GM19395 (cell line): ENCODE results near the gene GRID1.

ENCODE experiments used
- ATAC-seq: cut with Tn5 transposase; IDR thresholded peaks from one replicate; pipeline ENCODE4 v1.9.1; 2021; ENCODE audit warnings: mild to moderate bottlenecking, moderate library complexity; ENCODE audit not compliant: unreplicated experiment

Gene GRID1

DNA sequence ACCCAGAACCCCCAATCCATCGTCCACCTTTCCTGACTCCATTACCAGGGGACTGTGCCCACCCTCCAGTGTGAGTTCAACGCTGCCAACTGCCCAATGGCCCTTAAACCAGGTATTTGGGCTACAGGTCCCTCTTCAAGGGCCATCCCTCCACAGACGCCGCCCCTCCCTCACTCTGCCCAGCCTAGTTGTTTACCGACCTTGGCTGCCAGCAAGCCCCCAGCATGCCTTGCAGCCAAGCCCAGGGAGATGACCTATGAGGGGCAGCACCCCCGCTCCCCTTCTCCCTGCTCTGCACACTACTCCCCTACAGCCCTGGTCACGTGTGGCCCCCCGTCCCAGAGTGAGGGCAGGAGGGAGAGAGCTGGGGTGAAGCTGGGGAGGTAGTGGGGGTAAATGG, 147.3 kb downstream of the GRID1 start:
- ATAC-seq, result no peak

DNA sequence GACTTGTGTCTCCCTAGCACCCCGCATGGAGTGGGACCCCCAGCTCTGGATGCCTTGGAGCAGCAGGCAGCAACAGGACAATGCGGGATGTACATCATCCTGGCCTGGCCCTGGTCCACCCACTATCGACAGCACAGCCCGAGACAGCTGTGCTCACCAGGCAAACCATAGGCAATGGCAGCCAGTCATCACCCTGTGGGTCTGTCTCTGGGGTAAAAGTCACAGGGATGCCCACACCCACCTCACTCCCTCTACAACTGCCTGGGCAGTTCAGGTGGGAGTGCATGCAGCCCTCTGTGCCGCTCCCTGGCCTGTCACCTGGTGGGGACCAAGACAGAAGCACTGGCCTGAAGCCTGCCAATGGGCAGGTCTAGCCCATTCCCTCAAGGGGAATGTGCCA, 147.8 kb downstream of the GRID1 start:
- no peak for ATAC-seq

DNA sequence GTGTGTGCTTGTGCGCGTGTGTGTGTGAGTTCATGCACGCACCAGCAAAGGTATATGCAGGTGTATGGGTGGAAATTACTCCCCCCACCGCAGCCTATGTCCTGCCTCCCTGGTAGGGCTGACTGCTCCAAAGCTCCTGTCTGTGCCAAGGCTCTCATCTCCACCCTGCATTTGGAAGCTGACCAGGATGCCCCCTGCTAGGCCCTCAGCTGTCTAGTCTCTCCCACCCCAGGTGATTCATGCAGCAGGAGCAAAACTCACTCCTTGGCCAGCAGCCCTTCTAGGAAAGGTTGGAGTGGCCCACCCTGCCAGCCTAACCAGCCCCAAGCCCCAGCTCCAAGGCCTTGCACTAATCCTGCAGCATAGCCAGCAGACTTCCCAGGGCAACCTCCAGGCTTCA, 148.4 kb downstream of the GRID1 start:
- ATAC-seq, result no peak

DNA sequence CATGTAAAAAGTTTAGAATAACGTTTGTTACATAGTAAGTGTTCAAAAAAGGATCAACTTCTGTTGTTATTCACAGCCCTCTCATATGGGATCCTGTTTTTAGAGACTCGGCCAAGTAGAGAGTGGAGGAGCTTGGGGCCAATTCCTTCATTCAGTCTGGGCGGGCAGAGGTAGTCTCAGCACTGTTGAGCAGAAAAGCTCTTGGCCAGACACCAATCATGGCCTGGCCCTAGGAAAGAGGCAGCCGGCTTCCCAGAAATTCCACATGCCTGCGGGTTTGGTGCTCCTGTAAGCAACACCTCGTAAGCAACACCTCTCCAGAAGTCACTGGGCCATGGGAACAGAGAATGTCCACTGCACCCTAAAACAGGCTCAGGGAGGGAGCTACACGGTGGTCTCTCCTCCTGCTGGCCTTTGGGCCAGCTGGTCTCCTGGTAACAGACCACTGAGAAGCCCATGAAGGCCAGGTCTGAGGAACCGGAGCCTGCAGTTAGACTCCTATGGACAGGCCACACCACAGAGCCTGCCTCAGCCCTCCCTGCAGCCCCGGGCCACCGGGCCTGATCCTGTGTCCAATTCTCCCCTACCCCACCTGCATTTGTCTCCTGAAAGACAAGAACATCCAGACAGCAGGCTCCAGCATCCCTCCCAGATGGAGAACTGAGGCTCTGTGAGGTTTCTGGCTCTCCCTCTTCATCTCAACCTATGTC, 149.1 kb downstream of the GRID1 start:
- no peak for ATAC-seq

DNA sequence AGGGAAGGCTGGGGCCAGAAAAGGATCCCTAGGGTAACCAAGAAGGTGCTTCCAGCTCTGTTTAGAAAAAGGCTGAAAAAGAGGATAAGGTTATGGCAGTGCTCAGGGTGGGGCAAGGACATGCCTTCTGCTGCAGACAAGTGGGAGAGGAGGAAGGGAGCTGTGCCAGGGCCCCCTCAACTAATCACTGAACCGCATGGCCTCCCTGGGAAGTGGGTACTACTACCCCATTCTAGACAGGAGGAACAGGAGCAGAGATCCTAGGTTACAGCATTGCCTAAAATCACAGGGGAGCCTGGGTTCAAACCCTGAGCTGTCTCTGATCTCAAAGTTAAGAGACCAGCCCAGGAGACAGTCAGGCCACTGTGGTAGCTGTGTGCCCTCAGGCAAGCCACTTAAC, 149.7 kb downstream of the GRID1 start:
- ATAC-seq, result no peak

DNA sequence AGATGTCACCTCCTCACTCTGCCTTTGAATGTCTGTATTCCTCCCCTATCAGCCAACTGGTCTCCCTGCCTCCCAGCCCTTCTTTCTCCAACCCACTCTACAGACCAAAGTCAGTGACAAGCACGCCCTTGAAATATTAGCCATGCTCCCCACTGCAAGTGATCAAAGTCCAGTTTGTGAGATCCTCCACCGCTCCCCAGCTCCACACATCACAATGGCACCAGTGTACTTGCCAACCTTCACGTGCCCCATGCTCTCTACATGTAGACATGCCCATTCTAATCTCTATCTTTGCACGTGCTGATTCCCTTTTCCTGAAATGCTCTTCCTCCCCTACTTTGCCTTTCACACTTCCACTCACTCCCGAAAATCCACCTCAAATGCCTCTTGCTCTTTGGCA, 150.9 kb downstream of the GRID1 start:
- no peak for ATAC-seq

DNA sequence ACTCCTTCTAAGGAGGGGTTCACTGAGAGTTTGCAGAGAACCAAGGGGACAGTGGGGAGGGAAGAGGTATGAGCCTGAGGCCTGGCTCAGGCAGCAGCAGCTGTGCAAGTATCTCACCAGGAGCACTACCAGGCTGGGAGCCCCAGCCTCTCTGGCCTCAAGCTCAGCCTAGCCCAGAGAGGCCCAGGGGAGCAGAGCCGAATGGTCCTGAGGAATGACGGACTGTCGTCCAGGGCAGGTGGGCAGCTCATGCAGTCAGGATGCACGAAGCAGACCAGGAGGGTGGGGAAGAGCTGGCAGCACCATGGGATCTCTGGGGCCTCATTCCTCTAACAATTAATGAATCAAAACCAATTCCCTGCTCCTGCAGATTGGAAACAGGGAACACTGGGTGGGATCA, 151.5 kb downstream of the GRID1 start:
- no peak for ATAC-seq

DNA sequence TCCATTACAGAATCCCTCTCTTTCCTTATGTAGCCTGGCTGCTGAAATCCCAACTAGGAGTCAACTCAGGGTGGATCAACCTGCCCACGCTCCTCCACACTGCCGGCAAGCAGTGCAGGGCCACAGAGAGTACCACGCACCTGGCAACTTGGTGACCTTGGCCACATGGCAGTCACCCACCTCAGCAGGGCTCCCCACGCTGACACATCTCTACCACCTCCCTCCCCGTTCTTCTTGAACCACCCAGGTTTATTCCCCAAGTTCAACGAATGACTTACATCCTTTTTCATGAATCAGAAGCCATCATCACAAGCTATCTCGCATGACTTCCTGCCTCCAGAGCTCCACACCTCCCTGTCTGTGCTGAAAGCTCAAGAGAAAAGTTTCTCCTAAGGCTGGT, 153.4 kb downstream of the GRID1 start:
- no peak for ATAC-seq

DNA sequence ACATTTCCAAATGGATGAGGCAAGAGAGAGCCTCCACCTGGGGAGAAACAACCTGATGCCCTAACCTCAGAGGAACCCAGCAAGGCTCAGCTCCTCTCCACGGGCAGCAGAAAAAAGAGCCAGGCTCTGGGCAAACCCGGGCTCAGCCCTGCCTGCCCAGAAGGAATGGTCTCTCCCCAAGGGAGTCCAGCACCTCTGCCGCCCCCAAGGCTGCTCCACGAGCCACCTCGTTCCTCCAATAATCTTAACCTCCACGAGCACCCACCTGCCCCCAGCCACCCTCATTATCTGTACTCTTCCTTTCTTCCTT, 154.2 kb downstream of the GRID1 start:
- ATAC-seq, result no peak

DNA sequence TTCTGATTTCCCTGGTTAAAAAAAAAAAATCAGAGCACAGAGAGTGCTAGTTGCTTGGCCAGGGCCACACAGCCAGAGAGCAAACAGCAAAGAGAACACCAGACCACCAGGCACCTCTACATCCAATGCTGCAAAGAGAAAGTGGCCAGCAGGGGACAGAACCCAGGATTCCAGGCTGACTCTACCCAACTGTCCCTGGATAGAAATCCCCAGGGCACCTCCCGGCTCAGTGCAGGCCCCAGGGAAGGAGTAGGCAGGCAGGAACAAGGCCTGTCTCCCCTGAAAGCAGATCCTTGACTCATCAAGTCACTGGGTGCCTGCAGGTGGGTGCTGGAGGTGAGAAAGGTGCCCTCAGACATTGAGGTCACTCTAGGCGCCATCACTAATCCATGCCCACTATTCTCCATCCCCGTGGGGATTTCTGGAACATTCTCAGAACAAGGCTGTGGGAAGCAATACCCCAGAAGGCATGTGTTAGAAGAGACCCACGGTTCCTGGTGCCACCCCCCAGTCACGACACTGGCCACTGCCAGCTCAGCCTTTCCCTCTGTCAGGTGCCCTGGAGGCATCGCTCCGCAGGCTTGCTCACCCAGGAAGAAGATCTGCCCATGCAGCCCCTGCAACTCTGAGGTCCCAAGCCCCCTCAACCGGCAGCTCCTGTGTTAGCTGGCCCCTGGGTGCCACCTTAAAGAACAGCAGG, 154.8 kb downstream of the GRID1 start:
- ATAC-seq, result no peak

DNA sequence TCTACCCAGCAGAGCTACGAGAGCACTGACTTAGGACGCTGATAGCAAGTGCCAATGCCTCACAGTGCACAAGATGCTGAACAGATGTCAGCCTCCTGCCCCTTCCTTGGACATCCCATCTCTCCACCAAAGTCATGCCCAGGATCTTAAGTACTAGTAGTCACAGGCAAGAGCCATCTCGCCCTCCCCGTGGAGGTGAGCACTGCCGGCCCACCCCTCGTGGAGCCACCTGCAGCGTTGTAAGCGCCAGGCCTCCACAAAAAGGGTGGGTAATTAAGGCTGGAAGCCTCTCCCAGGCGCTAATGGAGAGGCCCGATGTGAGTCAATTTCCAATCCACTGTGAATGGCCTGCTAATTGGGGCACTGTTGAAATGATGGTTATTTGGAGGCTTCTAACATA, 156.2 kb downstream of the GRID1 start:
- ATAC-seq, result no peak

DNA sequence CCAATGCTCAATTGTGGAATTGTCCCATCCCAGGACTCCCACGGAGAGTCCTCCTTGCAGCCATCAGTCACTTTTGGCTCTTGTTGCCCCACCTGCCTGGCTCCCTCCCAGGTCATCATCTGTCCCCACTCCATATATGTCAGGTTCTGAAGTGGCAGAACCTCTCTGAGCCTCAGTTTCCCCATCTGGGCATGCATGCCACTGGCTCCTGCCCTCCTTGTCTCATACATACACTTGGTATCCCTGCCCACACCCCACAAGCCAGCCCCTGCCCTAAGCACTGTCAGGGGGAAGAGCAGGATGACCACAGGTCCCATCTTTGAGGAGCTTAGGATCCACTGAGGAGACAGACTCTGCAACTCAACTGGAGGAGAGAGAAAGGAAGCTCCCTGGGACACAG, 156.9 kb downstream of the GRID1 start:
- no peak for ATAC-seq

DNA sequence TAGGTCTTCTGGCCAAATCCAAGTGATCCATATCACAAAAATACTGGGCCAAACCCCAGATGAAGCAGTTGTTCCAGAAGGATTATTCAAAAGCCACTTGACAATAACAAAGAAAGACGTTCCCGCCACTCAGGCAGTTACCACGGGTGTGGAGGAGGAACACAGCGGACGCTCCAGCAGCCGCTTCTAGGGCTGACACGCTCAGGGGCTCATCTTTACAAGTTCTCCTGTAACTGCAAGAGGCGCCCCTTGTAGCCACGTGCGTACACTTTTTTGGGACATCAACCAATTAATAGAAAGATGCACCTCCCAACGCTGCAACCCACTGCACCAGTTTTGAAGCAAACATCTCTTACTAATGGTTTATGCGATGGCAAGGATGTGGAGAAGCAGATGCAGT, 159.4 kb downstream of the GRID1 start:
- no peak for ATAC-seq

DNA sequence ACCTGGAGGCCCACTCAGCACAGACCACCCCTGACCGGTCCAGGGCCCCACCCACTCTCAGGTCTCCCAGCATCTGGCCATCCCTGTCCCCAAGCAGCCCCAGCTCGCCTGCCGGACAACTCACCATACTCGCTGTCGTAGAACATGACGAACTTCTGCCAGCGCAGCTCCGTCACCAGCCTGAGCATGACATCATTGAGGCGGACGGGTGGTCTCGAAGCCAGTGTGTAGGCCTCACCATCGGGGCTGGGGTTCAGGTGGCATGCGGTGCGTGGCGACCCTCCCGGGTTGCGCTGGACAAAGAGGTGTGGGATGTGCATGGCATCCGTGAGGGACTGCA, 160.4 kb downstream of the GRID1 start:
- no peak for ATAC-seq

DNA sequence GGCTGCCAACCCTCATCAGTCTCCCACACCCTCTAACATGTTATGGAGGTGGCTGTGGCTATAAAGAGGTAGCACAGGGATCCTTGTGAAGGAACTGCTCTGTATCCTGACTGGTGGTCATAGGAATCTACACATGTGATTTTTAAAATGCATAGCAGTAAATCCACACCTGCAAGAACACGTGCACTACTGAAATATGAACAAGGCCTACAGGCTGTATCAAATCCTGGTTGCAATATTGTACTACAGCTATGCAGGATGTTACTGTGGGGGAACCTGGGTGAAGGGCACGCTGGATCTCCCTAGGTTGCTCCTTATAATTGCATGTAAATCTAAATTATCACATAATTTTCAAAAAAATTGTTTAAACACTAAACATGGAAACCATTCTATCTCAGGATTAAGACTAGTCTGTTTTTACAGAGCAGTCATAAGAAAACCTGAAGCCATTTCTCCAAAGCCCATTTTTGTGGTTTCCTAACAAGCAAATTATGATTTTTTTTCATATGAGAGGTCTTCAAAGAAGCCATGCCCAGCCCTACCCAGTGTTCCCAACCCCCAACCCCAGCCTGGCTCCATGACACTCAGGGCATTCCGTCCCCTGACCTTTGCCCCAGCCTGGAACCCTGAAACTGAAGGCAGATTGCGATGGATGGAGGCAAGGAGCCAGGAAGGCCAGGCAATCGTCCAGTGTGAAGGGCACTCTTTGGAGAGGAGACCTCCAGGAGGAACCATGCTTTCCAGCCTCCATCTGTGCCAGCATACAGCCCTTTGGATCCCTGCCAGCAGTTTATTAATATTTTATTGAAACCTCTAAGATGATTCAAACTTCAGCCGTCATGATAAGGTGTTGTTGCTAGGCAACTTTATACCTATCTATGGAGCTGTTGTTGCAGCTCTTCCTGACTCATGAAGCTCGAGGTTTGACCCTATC, 161.0 kb downstream of the GRID1 start:
- no peak for ATAC-seq

DNA sequence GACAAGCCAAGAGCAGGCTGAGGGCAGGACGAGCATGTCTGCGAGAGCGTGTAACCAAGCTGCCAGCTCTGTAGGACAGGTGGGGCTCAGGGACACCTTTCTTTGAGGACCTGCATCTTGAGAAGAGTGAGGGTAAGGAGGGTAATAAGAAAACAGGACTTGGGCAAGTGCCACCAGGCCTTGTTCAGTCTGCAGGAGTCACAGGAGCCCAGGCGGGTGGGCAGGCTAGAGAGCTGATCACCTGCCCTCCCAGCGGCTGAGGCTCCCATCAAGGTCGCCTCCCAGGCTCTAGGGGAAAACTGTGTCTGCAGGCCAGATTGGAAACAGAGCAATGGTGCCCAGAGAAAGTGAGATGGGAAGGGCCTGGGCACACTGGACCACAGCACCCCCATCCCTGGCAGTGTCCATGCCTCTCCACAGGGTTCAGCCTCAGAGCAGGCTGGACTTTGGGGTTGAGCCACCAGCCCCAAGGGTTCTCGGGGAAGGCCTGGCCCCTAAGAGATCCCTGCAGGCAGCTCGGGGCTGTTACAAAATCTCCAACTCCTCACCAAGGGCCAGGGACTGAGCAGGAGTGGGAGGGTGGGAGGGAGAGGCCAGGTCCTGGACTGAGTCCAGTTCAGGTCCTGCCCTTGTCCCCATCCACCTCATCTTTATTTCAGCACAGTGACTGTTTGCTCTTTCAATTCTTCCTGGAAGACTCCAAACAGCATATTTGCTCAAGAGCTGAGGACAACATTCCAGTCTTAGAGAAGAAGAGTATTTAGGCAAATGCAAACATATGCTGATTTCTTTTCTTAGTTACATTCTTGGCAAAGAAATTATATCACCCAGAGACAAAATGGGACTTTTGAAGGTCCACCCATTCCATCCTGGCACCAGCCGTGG, 161.9 kb downstream of the GRID1 start:
- no peak for ATAC-seq

DNA sequence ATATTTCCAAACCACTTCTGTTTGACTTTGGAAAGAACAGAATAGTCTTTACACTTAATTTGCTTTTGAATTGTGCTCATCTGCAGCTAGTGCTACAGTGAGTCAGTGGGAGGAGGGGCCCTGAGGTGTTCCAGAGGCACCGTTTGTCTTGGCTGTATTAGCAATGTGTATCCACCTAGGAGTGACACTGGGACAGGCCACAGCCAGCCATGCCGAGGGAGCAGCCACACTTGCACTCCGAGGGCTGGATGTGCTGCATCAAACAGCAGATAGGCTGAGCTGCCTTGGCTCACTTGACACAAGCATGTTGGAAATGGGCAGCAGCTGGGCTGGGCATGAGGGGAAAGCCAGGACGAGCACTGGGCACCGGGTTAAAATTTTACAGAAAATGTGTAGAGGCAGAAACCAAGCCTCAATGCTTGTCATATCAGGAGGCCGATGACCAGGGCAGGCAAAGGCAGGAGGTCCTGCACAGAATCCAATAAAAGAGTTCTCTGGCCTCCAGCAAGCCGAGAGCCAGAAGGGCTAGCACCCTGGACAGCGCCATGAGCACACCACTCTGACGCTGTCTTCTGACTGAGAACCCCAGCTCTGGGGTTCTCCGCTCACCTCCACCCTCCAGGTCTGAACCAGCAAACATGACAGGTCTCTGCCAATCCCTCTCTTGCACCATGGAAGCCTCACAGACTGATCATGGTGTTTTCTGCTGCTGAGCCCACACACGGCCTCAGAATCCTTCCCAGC, 163.3 kb downstream of the GRID1 start:
- ATAC-seq, result no peak

DNA sequence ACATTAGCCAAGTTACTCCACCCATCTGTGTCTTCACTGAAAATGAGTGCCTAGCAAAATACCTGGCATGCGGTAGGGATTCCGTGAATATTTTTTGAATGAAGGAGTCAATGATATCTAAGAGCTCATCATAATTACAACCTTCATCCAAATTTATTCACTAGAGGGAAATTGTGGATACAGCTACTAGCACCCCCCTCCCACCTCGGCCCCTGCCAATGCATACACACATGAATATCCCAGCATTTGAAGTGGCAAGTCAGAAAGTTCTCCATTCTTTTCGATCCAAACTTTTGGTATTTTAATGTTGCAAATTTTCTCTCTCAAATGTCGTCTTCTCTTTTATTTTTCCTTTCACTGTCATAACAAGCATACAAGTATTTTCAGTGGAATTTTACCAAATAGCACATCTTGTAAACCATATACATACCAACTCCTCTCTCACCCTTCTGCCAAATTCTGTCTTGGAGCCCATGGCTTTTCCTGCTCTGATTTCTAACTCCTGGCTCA, 164.3 kb downstream of the GRID1 start:
- ATAC-seq, result no peak

DNA sequence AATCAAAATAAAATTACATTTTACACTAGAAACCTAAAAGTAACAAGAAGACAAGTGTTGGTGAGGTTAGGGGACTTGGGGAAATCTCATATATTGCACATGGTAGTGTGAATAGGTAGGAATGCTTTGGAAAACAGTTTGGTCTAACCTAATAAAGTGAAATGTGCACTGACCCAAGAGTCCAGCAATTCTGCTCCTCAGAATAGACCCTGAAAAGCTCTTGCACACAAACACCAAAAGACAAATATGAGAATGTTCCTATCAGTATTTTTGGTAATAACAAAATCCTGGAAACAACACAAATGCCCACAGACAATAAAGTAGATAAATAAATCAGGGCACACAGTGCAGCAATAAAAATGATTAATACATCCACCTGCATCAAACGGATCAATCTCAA, 165.7 kb downstream of the GRID1 start:
- no peak for ATAC-seq

DNA sequence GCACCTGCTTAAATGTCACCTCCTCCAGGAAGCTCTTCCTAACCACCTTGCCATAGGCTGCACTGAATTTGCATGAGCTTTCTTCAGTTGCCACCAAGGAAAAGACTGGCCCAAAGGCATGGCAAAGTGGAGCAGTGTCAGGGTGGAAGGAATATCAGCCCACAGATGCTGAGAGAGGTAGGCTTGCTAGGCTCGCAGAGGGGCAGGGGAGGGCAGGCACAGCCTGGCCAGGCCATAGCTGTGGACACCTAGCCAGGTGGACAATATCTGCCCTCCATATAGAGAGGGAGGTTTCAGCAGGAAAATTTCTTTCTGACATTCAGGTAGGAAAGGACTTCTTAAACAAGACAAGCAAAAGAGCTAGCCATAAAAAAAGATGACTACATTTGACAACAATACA, 166.3 kb downstream of the GRID1 start:
- no peak for ATAC-seq
